Measurements from ENCODE around the gene TECPR2.

DNA sequence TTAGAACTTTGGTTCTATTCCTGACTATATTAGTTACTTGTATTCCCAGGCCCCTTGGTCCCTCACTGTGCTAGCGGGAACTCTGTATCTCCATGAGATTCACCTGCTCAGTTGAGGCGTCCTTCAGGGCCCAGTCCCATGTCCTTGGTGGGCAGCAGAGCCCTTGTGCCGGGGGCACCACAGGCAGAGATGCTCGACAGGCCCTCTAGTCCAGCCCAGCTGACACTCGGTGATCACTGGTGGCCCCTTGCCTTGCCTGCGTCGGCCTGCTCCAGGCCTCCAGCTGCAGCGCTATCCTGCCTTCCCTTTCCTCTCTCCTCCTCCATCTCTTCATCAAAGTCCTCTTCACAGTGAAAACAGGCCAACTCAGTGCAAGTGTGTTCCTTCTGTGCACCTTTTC lies 76.8 kb downstream of the TECPR2 start:
- TF ChIP-seq, protein P1, sequence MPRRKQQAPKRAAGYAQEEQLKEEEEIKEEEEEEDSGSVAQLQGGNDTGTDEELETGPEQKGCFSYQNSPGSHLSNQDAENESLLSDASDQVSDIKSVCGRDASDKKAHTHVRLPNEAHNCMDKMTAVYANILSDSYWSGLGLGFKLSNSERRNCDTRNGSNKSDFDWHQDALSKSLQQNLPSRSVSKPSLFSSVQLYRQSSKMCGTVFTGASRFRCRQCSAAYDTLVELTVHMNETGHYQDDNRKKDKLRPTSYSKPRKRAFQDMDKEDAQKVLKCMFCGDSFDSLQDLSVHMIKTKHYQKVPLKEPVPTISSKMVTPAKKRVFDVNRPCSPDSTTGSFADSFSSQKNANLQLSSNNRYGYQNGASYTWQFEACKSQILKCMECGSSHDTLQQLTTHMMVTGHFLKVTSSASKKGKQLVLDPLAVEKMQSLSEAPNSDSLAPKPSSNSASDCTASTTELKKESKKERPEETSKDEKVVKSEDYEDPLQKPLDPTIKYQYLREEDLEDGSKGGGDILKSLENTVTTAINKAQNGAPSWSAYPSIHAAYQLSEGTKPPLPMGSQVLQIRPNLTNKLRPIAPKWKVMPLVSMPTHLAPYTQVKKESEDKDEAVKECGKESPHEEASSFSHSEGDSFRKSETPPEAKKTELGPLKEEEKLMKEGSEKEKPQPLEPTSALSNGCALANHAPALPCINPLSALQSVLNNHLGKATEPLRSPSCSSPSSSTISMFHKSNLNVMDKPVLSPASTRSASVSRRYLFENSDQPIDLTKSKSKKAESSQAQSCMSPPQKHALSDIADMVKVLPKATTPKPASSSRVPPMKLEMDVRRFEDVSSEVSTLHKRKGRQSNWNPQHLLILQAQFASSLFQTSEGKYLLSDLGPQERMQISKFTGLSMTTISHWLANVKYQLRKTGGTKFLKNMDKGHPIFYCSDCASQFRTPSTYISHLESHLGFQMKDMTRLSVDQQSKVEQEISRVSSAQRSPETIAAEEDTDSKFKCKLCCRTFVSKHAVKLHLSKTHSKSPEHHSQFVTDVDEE (CRISPR knock-in tag; IDR thresholded peaks at IDR 0.05), result no peak
- TF ChIP-seq ZNF70 (CRISPR knock-in tag; IDR thresholded peaks at IDR 0.05) (no peak), ZNF565 (CRISPR knock-in tag; conservative IDR thresholded peaks at IDR 0.05; ENCODE audit: low read depth) (no peak), BACH2 (CRISPR knock-in tag; IDR thresholded peaks at IDR 0.05; ENCODE audit: borderline replicate concordance) (no peak), ESRRG (CRISPR knock-in tag; IDR thresholded peaks at IDR 0.05) (no peak), PPARA (CRISPR knock-in tag; IDR thresholded peaks at IDR 0.05; ENCODE audit: borderline replicate concordance) (no peak)

Data from SK-N-SH treated with all-trans-retinoic acid at 6 μM for 48 hours (cell line).